Non-pigmented ciliary epithelial cell (primary cell): Measurements from ENCODE around the gene SDF2L1.
"Not testable (repeated sequence)": the region's sequence is repeated elsewhere in the genome, so short reads cannot be mapped to it uniquely, and the experiment has no call there.

Experiments
- DNase-seq: peaks from one replicate; pipeline ENCODE4 v3.0.0-alpha.2; 2010; ENCODE audit warnings: low read depth

The SDF2L1 gene

GRCh38 chr22:21636629-21637218 is 5.4 kb upstream of the SDF2L1 start:
- no peak for DNase-seq

- not testable (repeated sequence) for DNase-seq
Measured at GRCh38 chr22:21637450-21637849, 4.7 kb upstream of the SDF2L1 start.

- DNase-seq: no peak
Measured at GRCh38 chr22:21639359-21639758, 2.7 kb upstream of the SDF2L1 start.

GRCh38 chr22:21640810-21641209 is 1.3 kb upstream of the SDF2L1 start:
- DNase-seq: no peak

- no peak for DNase-seq
Measured at GRCh38 chr22:21641417-21641788, 699 bp upstream of the SDF2L1 start.

GRCh38 chr22:21642584-21643448 is 714 bp downstream of the SDF2L1 start:
- DNase-seq: no peak

- DNase-seq: no peak
Measured at GRCh38 chr22:21643533-21644357, 1.6 kb downstream of the SDF2L1 start.

GRCh38 chr22:21645513-21645912 is 3.4 kb downstream of the SDF2L1 start:
- not testable (repeated sequence) for DNase-seq

GRCh38 chr22:21646608-21647590 is 4.8 kb downstream of the SDF2L1 start:
- no peak for DNase-seq

GRCh38 chr22:21650280-21650679 is 8.2 kb downstream of the SDF2L1 start:
- no peak for DNase-seq

- no peak for DNase-seq
Measured at GRCh38 chr22:21650823-21651520, 8.9 kb downstream of the SDF2L1 start.

GRCh38 chr22:21651521-21652009 is 9.5 kb downstream of the SDF2L1 start:
- no peak for DNase-seq

- peak; percentile 49 for DNase-seq
Measured at GRCh38 chr22:21652010-21652546, 10.0 kb downstream of the SDF2L1 start.

- DNase-seq: no peak
Measured at GRCh38 chr22:21652547-21653545, 10.7 kb downstream of the SDF2L1 start.

- no peak for DNase-seq
Measured at GRCh38 chr22:21657020-21657359, 14.9 kb downstream of the SDF2L1 start.

GRCh38 chr22:21657360-21658032 is 15.4 kb downstream of the SDF2L1 start:
- no peak for DNase-seq

- no peak for DNase-seq
Measured at GRCh38 chr22:21659864-21660525, 17.9 kb downstream of the SDF2L1 start.

- no peak for DNase-seq
Measured at GRCh38 chr22:21660904-21661303, 18.8 kb downstream of the SDF2L1 start.
